ENCODE measurements around the gene LTA.

- TF ChIP-seq EP300 (IDR thresholded peaks at IDR 0.05) (no peak), POLR2A (IDR thresholded peaks at IDR 0.05) (no peak)
These were observed 5.5 kb downstream of the LTA start for GRCh38 chr6:31577579-31577966.
